HG02642 (cell line): ENCODE measurements around the gene PLPPR5.
"Not testable (repeated sequence)": the region's sequence is repeated elsewhere in the genome, so short reads cannot be mapped to it uniquely, and the experiment has no call there.

Source experiments
- ATAC-seq: cut with Tn5 transposase; IDR thresholded peaks from one replicate; pipeline ENCODE4 v1.9.1; 2021; ENCODE audit warnings: mild to moderate bottlenecking; ENCODE audit not compliant: unreplicated experiment, poor library complexity

PLPPR5 gene, protein sequence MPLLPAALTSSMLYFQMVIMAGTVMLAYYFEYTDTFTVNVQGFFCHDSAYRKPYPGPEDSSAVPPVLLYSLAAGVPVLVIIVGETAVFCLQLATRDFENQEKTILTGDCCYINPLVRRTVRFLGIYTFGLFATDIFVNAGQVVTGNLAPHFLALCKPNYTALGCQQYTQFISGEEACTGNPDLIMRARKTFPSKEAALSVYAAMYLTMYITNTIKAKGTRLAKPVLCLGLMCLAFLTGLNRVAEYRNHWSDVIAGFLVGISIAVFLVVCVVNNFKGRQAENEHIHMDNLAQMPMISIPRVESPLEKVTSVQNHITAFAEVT

DNA sequence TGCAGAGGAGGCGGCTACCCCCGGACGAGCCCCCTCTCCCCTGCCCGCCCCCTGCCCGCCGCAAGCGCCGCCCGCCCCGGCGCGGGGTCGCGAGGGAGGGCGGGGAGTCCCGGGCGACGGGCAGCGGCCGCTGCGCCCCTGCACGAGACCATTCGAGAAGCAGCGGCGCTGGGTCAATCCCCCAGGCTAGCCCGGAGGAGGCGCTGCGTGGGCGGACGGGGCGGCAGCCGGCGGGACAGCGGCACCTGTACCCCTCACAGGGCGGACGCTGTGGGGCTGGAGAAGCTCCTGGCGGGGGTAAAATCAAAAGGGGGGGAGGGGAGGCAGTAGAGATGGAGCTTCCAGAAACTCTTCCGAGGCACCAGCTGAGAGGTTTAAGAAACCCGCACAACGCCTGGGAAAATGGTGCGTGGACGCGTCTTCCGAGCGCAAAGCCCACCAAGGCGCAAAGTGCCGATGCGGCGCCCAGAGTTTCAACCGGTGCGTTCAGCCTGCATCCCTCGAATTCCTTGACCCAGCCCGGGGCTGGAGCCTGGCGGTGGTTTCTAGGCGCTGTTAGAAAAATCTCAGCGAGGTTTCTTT is at the start of gene PLPPR5:
Gene PLPPR5 (minus strand): TSS at position 1 of the 582 bp plus-strand sequence. CDS start 190 bp downstream, outside the sequence.
- peak; percentile 43 for ATAC-seq

DNA sequence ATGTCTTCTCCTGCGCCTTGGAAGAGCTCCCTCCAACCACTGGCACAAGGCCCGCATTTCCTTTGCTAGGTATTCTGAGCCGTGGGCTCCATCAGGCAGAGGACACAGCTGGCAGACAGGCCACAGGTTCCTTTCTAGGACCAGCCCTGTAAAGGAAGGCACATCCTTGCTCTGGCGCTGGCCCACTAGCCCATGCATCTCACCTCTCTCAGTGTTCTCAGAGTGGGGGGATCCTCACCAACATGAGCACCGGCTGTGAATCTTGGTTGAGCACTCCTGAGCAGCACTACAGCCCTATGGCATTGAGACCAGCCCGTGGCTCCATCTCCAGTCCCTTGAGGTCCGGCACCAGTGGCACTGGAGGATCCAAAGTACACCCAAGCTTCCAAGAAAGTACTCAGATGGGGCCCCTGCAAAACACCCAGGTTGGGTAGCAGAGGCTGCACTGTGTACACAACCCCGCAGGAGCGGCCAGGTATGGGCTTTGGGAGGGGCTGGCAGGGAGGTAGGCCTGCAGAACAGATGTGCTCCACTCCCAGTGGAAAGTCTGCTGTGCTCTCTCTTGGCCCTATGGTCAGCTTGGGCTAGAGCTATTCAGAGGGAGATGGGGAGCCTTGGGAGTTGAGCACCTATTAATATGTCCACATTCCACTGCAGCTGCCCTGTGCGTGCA is 47.1 kb upstream of the PLPPR5 start:
- no peak for ATAC-seq

DNA sequence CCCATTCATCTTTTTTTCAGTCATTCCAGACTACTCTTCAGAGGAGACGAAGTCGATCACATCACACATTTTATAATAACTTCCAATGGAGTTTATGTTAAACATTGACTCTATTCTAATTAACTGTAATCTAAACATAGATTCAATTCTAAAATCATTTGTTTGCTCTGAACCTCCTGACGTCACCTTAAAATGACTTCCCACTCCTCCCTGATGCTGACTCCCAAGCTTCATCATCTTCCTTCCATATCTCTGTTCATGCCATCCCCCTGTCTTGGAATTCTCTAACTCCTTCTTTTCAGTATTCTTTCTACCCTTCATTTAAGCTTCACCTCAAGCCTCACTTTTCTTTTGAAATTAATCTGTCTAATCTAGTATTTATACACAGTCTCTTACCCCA is 45.1 kb upstream of the PLPPR5 start:
- ATAC-seq: no peak

DNA sequence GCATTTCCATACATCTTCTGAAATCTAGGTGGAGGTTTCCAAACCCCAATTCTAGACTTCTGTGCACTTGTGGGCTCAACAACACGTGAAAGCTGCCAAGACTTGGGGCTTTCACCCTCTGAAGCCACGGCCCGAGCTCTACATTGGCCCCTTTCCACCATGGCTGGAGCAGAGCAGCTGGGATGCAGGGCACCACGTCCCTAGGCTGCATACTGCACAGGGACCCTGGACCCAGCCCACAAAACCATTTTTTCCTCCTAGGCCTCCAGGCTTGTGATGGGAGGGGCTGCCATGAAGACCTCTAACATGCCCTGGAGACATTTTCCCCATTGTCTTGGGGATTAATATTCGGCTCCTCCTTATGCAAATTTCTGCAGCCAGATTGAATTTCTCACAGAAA is 32.1 kb upstream of the PLPPR5 start:
- ATAC-seq: not testable (repeated sequence)

DNA sequence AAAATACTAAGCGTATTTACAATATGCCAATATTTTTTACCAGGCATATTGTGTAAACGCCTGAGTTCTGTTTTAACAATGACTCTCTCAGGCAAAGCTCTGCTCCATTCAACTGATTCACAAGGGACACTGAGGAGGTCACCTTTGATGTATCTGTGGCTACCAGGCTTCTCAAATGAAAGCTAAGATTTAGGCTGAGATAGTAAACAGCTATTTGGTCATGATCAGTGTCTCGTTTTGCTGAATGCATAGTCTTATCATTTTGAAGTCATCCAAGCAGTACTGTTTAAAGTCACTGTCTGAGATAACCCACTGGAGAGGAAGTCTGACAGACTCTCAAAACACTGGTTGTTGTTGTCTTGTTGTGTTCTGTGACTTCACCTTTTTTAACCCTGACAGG is 13.7 kb upstream of the PLPPR5 start:
- no peak for ATAC-seq

DNA sequence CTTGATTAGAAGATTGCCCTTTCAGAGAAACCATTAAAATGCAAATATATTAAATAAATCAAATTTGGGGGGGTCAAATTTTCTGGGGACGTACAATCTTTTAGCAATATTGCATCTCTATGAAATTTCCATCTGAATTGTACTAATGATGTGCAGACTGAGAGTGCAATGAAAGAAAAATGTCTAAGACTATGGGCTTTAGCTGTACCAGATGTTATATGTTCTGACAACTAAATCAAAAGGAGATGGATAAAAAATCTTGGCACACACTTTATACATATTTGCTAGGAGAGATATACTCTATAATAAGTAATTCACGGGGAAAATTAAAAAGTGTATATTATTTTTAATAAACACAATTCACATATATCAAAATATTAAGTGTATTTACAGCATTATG is 13.0 kb upstream of the PLPPR5 start:
- ATAC-seq: no peak

DNA sequence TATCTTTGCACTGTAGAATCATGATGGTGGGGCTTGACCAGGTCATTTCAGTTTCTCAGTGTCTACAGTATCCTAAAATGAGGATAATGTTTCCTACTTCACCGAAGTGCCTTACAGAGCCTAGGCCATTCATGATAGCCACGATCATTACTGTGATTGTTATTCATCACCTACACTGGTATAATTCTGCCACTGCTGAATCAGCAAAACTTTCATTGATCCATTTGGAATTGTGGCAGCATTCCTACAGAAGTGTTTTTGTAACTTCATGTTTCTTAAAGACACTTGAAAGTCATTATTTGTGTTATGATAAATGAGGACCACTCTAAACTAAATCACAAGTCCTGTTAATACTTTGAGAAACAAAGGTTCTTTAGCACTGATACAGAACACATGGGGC is 6.0 kb upstream of the PLPPR5 start:
- no peak for ATAC-seq

DNA sequence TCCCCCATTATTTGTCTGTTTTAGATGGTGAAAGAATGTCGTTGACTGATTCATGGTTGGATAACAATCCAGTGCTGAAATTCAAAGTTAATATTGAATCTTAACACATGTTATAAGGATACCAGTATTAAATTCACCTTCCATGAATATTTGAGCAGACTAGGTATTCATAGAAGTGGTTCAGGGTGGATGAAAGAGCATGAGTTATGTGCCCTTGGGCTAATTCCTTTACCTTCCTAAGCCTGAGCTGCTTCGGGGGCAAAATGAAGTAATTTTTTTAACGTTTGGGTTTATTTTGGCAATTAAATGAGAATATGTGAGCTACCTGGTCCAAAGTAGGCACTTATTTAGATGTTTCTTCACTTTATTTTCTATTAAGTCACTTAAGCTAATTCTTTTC is 2.7 kb upstream of the PLPPR5 start:
- ATAC-seq: no peak

DNA sequence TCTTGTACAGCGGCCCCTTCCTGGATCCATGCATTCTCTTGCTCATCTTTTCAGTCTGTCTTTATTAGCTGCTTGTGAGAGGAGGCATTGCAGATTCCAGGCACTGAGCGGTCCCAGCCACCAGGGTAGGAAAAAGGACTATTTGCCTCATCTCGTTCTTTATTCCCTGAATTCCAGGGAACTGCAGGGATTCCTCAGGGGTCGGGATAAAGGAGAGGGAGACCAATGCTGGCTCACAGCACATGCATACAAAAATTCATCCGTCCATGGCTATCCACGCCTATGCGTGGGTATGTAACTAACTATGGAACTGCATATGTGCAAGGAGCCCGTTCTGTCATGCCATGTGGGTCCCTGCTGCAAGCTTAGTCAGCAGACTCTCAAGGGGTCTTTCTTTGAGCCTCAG is 879 bp upstream of the PLPPR5 start:
- no peak for ATAC-seq

DNA sequence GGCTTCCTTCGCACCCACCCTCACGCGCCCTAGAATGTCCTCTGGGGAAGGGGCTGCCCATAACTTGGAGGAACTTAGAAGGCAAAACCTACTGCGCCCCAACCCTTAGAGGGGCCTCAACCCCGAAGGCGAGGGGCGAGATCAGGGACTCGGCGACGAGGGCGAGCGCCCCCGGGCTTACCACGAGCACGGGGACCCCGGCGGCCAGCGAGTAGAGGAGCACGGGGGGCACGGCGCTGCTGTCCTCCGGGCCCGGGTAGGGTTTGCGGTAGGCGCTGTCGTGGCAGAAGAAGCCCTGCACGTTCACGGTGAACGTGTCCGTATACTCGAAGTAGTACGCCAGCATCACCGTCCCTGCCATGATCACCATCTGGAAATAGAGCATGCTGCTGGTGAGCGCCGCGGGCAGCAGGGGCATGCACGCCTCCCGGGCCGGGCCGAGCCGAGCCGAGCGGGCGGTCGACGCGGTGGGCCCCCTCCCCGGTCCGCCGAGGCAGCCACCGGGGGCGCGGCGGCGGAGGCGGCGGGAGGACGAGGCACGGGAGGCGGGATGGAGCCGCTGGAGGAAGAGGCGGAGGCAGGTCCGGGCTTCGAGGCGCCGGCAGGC is 304 bp downstream of the PLPPR5 start:
- ATAC-seq: peak; percentile 23

DNA sequence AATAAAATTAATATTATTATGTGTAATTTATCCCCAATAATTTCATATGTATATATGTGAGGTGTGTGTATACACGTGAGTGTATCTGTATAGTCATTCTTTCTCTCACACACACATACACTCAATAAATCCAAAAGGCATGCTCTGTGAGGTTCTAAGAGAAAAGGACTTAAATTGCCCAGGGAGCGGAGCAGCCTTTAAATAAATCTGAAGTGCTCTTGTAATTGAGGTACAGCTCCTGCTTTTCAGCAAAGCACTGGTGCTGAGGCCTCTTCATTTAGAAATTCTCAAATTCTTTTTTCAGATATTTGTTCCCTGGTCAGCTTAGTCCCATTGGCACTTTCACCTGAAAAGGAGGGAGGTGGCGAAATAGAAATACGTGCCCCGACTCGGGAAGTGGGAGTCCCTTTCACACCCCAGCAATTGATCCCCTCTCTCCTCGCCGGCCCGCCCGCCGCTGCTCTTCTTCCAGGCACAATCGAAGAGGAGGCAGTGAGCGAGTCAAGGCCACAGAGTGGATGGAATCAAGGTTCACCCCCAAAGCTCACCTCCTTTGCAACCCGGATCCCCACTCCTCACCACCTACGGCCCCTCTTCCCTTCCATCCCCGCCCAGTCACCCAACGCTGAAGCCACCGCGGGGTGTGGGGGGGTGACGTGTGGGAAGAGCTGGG is 944 bp downstream of the PLPPR5 start:
- no peak for ATAC-seq

DNA sequence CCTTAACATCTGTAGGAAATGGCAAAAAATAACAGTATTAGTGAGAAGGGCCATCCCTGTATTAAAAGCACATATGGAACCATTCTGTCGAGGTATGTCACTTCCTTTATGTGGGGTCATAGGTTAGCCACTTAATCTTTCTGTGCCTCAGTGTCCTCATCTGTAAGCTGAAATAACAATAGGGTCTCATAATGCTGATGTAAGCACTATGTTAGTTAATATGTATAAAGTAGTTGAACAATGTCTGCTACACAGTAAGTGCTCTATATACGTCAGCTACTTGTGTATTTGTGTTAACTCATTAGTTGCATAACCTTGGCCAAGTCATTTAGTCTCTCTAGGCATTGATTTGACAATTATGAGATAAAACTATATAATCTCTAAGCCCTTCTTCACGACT is 11.8 kb downstream of the PLPPR5 start:
- no peak for ATAC-seq

DNA sequence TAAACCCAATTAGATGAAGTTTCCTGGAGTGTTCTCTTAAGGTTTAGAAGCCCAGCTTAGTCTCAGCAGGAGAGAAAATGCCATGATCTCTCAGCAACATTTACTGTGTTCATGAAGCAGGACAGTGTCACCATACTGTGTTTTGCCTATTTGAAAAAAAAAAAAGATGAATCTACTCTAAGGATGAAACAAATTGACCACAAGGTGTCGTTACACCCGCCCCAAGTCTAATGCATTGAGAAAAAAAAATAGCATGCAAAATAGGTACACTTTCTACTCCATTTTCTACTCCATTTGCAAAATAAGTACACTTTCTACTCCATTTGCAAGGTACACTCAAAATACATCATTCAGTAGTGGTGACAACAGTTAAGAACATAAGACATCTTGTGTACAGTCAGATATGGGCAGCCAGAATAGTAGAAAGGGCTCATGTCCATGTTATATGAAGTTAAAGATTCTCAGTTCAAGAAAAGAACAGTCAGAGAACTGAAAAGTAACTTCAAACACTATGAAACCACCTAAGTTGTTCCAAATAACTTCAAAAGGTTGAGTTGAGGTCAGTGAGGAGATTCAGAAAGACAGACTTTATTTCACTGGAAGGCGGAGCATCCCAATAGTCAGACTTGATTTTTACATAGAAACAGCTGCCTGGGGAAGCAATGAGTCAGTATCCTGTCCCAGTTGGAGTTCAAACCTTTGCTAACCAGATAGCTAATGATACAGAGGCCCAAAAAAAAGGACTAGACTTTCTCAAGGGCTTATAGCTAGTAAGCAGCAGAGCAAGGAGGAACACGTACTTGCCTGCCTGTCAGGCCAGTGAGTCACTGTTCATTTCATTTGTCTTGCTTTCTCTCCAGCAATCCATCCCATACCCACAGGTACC is 13.3 kb downstream of the PLPPR5 start:
- peak; percentile 53 for ATAC-seq

DNA sequence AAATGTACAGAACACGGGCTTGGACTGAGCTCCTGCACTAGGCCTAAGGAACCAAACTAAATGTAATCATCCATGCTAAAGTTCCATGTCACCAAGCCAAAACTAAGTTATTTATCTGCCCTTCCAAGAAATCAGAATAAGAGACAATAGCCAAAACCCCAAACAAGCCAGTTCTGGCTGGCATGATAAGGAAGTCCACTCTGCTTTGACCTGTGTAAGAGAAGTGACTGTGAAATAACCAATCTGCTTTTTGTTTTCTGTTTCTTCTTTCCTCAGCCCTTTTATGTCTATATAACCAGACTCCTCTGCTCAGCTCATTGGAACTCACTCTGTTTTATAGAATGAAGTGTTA is 15.1 kb downstream of the PLPPR5 start:
- ATAC-seq: no peak

DNA sequence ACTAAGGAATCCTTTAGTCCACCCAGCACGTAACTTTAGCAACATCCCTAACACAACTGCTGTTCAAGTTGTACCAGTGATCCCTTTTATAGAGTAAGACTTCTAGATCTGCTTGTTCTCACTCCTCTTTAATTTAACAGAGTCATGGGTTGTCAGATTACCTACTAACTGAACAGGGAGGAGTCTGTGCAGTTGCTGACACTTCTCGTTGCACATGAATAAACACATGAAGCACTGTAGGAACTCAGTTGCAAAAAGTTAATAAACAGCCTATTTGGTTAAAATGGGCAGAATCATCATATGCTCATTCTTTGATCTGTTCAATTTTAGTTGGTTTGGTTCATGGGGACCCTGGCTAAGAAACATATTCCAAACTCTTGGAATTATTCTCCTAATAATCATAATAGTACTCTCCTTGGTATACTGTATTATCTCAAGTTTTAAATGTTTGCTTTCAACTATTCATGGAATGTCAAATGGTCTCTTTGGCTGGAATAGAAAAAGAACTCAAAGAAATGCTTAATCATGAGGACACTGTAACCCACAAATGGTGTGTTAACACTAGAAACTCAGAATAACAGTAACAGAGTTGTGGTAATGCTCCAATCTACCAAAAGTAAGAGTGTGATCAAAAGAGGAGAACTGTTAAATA is 15.6 kb downstream of the PLPPR5 start:
- no peak for ATAC-seq

DNA sequence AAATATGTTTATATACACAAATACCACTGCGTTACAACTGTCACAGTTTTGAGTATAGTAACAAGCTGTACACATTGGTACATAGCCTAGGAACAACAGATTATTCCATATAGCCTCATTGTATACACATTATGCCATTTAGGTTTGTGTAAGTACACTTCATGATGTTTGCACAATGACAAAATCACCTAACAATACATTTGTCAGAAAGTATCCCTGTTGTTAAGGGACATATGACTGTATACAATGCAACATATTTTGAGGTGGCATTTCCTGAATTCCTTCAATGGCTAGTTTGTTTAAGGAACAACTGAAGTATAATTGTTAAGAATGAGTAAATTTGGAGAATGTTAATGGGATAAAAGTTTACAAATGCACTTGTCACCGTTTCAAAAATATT is 19.0 kb downstream of the PLPPR5 start:
- ATAC-seq: no peak

DNA sequence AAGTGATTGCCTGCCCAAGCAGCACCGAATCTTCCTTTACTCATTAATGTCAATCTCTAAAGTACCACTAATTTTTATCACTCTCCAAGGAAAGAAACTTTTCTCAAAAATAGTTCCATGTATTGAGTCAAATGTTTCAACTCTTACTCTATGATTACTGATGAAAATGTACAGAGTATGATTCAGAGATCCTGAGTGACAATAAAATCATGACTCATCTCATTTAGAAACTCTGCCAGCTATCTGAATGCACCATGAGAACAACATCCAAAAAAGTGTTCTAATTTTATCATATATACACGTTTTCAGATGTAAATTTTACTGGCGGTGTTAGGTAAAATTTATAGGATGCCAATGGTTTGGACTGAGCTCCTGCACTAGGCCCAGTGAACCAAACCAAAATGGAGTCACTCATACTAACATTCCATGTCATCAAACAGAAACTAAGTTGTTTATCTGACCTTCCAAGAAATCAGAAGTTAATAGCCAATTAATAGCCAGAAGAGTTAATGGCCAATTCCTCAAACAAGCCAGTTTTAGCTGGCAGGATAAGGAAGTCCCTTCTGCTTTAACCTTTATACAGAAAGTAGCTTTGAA is 22.6 kb downstream of the PLPPR5 start:
- no peak for ATAC-seq

DNA sequence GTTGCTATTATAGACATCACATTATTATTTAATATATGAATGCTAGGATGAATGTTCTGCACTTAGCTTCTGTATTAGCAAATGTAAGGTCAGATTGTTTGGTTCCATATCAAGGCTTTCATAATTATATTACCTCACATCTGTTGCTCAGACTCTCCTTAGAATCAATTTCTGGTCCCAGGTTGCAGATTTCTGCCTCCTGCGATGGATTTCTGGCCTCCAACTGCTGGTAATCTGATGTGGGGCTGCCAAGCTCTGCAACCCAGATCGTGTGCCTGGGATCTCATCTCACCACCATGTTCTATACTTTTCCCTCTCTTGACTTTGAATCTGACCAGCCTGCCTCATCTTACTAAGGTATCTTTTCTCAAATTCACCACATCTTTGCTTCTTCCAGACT is 25.2 kb downstream of the PLPPR5 start:
- no peak for ATAC-seq

DNA sequence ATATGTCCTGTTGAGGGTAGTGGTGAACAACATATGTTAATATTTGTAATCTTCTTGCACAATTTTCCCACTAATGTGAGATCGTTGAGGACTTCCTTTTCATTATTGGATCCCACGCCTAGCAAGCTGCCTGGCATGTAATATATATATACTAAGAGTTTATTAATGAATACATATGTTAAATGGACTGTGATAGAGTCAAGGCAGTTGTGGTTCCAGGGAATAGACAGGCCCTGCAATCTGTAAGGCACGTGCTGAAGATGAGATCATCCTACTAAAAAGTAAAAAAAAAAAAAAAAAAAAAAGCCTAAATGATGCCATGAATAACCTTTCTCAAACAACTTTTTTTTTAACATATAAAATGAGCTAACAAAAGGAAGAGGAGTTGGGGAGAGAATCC is 28.9 kb downstream of the PLPPR5 start:
- no peak for ATAC-seq
